Iris pigment epithelial cell (primary cell): ENCODE measurements around the gene MAPKAP1.

Experiments used
- DNase-seq: peaks from one replicate; pipeline ENCODE4 v3.0.0-alpha.2; 2011; ENCODE audit warnings: low read depth

Gene MAPKAP1

GRCh38 chr9:125457357-125457756 is 249.7 kb downstream of the MAPKAP1 start:
- no peak for DNase-seq

GRCh38 chr9:125455876-125456275 is 251.1 kb downstream of the MAPKAP1 start:
- DNase-seq: no peak

- DNase-seq: no peak
These were observed 251.9 kb downstream of the MAPKAP1 start for GRCh38 chr9:125455132-125455531.

- DNase-seq: no peak
These were observed 259.7 kb downstream of the MAPKAP1 start for GRCh38 chr9:125447202-125447802.

- no peak for DNase-seq
These were observed 260.4 kb downstream of the MAPKAP1 start for GRCh38 chr9:125446561-125447094.

- no peak for DNase-seq
These were observed 262.0 kb downstream of the MAPKAP1 start for GRCh38 chr9:125444956-125445506.

- no peak for DNase-seq
These were observed 262.8 kb downstream of the MAPKAP1 start for GRCh38 chr9:125444166-125444565.

GRCh38 chr9:125443367-125443766 is 263.6 kb downstream of the MAPKAP1 start:
- DNase-seq: no peak

GRCh38 chr9:125442452-125442851 is 264.6 kb downstream of the MAPKAP1 start:
- no peak for DNase-seq

- no peak for DNase-seq
These were observed 266.6 kb downstream of the MAPKAP1 start for GRCh38 chr9:125440411-125440810.

- no peak for DNase-seq
These were observed 267.4 kb downstream of the MAPKAP1 start for GRCh38 chr9:125439434-125440272.

- no peak for DNase-seq
These were observed 268.2 kb downstream of the MAPKAP1 start for GRCh38 chr9:125438506-125439433.

- no peak for DNase-seq
These were observed 269.2 kb downstream of the MAPKAP1 start for GRCh38 chr9:125437771-125438221.

- DNase-seq: no peak
These were observed 270.2 kb downstream of the MAPKAP1 start for GRCh38 chr9:125436613-125437443.

GRCh38 chr9:125435776-125436612 is 271.0 kb downstream of the MAPKAP1 start:
- no peak for DNase-seq

GRCh38 chr9:125434986-125435775 is 271.8 kb downstream of the MAPKAP1 start:
- no peak for DNase-seq

- DNase-seq: no peak
These were observed 273.5 kb downstream of the MAPKAP1 start for GRCh38 chr9:125433461-125434011.

GRCh38 chr9:125432715-125433385 is 274.2 kb downstream of the MAPKAP1 start:
- DNase-seq: no peak
